ENCODE results near the gene MTG2.

The MTG2 gene

DNA sequence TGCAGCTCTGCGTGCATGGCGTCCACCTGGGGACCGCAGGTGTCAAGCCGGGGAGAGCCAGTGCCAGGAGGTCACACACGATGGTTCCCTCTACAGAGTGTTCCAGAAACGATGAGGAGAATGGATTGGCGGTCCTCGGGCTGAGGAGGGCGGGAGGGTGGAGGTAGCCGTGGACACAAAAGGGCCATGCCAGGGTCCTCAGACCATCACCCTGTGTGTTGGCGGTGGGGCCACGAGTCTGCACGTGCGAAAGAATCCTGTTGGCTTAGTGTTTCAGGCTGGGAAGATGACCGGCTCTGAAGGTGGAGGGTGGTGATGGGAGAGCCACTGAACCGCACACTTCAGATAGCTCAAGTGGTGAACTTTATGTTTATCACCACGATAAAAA, 23.6 kb downstream of the MTG2 start:
- DNase-seq, result no peak

DNA sequence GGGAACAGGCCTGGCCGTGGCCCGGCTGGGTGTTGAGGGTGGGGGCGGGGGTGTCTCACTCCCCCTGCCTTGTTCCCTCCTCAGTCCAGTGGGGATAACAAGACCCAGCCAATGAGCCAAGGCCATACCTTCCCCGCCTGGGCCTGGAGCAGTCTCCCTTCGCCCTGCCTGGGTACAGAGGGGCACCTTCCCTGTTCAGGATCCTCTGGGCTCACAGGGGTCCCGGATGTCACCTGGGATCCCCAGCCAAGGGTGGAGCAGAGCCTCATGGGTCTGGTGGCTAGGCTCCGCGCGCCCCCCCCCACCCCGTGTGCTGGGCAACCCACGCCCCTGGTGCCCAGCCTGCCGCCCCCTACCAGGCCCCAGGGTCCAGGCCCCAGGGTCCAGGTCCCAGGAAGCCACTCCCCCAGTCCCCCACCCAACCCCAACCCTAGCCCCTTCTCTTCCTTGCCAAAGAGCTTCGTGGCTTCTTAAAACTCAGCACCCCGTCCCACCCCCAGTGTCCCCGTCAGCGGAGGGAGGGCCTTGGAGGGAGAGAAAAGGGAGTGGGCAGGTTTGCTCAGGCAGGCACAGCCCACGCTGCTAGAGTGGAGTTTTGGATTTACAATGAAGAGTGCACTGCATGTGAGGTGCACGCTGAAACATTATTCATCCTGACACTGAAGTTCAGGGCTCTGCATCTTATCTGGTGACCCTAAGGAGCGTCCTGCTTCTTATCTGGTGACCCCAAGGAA, 25.4 kb downstream of the MTG2 start:
- no peak for DNase-seq

DNA sequence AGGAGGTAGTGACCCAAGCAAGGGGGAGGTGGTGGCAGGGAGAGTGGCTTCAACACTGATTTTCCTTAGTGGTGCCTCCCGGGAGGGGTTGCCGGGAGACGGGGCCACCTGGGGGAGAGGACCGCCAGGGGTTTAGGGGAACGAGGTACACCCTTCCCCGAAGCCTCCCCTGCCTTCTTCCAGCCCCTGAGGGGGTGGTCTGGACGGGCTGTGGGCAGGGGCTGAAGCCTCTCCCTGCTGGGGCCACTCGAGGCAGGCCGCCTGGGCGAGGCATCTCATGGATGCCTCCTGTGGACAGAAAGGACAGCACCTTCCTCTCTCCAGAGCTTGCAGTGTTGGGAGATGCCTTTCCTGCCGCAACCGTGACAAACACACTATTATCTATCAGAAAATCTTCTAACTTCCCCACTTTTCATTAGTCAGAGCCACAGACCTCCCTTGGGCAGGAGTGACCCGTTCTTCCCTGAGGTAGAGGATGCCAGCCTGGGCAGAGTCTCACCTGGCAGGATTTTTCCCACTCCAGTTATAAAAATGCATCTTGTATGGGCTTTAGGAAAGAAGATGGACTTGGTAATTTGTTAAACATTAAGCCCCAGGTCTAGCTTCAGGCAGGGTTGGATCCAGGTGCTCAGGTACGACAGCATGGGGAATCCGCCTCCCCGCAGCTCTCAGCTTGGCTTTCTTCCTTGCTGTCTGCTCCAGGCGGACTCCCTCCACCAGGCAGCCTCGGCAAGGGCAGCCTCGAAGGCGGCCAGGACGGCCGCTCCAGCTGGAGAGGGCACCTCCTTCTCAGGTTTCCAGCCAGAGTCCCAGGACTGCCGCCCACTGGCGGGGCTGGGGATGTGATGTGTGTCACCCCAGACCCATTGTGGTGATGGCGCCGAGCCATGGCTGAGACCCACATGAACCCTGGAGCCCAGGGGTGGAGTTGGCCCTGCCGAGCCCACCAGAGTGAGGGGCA, 26.2 kb downstream of the MTG2 start:
- DNase-seq, result no peak

DNA sequence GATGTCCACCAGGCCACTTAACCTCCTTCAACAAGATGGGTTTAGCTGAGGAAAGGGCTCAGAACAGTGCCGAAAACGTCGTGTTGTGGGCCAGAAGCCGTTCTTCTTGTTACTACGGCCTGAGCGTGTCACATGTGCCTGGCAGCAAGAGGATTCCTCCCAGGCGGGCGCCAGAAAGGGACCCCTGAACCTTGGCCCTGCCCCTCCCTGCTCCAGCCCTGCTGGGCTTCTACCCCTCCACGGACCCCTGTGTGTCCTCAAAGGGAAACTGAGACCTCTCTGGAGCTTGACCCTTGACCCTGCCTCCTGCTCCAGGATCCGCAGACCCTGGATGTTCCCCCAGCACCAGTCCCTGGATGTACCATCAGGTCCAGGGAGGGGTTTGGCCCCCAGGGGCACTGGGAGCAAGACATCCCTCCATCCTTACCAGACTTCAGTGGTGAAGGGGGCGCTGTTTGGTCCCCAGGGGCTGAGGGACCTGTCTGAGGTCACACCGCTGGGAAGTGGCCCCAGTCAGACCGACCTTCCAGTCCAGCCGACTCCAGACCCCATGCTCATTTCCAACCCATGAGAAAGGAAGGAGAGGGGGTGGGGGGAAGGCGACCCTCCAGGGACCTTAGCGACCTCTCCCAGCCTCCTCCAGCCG, 27.1 kb downstream of the MTG2 start:
- DNase-seq, result no peak

DNA sequence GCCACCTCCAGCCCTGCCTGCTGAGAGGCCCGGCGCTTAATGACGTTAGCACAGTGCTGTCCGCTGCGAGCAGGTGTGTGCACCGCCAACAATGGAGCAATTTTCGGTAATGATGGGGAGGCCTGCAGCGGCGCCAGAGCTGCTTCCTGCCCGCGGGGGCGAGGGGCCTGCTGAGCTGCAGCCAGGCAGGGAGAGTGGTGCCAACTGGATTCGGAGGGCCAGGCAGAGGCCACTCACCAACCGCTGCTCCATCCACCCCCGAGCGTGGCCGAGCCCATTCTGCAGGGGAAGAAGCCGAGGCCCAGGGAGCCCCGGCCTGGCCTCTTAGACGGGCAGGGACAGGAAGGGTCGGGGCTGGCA, 27.6 kb downstream of the MTG2 start:
- no peak for DNase-seq

DNA sequence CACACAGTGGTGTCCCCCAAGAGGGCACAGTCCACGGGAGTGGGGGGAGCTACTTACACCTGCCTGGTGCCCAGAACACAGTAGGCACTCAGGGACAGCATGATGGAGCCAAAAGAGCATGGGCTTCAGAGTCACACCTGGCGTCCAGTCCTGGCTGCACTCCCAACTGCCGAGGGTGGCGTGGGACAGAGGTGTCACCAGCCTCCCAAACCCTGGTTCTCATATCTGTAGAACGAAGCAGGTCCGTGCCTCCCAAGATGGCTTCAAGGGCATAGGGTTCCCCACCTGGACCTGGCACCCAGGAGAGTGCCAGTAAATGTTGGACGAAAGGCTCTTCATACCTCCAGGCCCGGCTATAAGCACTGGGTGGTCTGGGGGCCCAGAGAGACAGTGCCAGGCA, 28.4 kb downstream of the MTG2 start:
- no peak for DNase-seq

DNA sequence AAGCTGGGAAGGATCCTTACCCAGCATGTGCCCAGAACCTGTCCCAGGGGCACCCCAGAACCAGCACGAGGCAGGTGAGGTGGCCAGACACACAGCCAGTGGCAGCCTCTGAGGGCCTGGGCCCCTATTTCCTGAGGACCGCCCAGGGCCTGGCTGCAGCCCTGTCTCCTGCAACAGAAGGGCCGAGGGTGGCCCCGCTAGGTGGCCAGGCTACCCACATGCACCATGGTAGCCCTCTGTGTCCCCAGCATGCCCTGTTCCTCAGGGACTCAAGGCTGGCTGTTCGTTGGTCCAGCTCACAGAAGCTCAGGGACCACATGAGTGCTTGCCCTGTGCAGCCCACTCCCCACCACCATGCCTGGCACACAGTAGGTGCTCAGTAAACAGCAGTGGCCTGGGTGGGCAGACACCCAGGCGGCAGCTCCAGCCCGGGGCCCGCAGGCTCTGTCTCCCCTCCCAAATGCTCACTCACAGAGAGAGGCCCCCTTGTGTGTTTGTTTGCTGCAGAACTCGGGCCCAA, 29.0 kb downstream of the MTG2 start:
- DNase-seq, result no peak

DNA sequence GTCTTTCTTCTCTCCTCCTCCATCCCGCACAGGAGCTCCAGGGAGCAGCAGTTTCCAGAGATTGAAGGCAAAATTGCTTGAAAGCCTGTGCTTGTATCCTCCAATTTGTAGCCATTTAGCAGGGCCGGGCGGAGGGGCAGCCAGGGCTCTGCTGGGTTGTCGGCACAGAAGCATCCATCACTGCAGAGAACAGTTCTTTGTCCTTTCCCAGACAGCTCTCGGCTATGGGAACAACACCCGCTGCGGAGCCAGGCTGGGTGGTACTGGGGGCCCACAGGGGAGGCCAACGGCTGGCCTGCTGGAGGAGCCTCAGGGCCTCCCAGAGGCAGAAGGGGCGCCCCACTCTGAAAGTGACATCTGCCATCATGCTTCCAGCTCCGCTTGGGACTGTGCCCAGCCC, 29.5 kb downstream of the MTG2 start:
- DNase-seq, result no peak

DNA sequence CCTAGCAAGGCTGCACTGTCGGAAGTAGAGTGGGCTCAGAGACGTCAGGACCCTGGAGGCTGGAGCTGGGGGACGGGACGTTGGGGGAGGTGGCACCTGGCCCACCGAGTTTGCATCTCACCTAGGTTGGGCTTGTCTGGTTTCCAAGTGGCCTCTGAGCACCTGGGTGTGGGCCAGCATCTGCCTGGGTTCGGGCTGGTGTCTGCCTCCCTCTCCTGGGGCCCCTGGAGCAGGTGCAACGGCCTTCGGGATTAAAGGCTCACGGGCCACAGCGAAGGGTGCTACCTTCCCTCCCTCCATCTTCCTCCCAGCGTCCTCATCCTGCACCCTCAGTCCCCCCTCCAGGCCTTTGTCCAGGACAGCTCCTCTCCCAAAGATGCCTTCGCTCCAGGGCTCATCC, 31.2 kb downstream of the MTG2 start:
- no peak for DNase-seq

DNA sequence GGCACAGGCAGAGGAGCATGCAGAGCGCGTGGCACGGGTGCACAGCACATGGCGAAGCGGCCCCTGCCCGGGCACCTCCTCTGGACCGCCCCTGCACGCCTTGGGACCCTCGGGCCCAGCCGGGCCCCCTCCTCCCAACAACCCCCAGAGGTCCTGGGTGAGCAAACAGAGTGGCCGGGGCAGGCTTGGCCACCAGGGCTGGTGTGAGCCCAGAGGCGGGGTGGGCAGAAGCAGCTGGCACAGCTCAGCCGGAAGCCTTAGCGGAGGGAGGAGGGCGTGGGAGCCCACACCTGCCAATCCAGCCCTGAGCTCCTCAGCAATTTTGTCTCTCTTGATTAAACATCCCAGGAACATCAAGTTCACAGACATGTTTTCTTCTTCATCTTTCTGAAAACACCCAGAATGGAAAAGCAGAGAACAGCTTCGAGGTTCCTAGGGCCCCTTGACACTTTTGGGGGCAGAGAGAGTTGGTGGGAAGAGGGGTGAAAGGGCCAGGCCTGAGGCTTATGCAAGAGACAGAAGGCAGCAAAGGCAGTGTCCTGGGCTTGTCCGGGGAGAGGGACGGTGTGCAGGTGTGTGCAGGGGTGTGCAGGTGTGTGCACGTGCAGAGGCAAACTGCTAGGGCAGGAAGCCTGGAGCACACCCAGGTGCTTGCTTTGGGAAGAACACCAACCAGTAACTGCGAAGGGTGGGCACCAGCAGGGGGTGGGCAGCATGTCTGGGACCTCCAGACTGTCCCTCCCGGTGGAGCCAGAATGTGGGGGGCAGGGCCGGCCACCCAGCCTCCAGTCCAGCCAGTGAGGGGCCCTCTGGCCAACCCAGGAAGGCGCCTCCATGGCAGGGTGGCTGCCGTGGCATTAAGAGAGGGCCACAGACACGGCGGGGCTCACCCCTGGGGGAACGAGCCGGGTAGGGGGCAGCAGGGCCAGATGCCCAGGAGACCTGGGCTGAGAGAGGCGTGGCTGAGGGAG, 32.5 kb downstream of the MTG2 start:
- DNase-seq, result no peak

DNA sequence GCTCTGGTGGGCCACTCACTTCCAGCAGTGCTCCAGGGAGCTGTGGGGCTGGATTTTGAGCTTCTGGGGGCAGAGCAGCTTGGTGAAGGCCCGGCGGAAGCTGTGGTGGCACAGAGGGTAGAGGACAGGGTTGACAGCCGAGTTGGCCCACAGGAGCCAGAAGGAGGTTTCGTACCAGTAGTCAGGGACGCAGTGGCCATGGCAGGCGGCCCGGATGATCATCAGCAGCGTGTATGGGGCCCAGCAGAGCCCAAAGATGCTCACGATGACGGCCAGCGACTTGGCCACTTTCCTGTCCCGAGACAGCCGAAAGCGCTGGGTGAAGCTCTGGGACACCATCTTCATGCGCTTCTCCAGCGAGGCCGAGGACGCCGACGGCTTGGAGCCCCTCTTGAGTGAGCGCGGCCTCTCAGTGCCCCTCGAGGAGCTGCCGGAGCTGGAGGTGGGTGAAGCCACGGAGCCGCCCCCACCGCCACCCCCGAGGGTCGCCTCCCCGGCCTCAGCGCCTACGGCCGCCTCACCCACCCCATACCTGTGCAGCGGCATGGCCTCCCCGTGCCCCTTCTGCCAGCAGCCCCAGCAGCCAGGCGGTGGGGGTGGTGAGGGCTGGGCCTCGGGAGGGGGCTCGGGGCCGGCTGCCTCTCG, 33.3 kb downstream of the MTG2 start:
- DNase-seq, result no peak

DNA sequence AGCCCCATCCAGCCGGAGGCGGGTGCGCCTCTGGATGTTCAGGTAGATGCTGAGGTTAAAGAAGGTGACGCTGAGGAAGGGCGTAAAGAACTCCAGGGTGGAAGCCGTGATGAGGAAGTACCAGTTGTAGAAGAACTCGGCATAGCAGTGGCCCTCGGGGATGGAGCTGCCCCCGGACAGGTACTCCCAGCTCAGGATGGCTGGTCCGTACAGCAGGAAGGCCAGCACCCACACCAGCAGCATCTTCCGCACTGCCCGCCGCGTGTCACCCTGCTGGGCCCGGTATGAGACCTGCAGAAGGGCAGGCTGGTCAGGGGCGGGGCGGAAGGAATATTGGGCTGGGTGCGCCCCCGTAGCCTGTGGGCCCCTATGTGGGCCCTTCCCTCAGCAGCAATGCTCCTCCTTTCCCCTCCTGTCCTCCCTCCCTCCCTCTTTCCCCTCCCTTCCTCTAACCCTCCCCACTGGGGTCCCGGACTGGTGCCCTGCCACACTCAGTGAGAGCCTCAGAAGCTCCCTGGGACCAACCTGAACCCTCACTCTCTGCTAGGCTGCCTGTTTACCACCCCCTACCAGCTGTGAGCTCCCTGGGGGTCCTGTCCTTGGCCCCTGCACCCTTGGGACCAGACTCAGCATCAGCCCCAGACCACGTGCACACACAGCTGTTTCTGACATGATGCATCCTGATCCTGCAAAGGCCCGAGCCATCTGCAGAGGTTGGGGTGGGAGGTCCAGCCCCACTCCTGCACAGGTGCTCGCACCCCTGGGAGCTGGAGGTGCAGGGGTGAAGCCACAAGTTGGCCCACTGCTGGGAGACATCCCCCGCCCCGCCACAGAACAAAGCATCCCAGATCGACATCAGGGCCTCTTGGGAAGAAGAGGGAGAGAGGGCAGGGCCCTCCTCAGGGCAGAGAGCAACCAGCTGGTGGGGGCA, 34.1 kb downstream of the MTG2 start:
- no peak for DNase-seq

DNA sequence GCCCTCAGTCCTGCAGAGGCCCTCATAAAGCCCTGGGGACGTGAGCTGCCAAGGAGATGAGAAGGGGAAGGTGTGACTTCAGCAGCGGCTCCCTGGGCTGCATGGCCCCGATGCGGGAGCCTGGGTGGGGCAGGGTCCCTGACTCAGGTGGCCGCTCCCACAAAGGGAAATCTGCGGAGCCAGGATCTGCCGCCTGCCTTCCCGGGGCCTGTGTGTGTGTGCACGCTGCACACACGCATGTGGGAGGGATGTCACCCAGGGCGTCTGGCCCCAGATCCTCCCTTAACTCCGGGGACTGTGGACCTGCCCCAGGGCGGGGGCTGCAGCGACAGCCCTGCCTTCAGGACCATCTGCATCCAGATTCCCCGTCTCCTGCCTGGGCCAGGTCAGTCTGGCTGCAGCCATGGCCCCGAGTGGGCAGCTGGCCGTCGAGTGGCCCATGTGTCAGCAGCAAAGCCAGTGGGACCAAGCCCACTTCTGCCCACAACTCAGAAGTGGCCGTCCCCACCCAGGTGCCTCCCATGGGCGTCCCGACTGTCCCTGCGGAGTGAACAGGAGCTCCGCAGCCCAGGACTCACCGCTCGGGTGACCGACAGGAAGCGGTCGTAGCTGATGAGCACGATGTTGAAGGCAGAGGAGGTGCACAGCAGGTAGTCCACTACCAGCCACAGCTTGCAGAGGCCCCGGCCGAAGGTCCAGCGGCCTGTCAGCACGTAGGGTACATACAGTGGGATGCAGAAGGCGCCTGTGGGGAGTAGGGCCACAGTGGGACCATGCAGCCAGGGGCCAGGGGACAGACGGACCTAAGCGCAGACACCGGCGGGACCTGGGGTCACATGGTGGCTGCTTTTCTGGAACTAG, 35.3 kb downstream of the MTG2 start:
- no peak for DNase-seq

DNA sequence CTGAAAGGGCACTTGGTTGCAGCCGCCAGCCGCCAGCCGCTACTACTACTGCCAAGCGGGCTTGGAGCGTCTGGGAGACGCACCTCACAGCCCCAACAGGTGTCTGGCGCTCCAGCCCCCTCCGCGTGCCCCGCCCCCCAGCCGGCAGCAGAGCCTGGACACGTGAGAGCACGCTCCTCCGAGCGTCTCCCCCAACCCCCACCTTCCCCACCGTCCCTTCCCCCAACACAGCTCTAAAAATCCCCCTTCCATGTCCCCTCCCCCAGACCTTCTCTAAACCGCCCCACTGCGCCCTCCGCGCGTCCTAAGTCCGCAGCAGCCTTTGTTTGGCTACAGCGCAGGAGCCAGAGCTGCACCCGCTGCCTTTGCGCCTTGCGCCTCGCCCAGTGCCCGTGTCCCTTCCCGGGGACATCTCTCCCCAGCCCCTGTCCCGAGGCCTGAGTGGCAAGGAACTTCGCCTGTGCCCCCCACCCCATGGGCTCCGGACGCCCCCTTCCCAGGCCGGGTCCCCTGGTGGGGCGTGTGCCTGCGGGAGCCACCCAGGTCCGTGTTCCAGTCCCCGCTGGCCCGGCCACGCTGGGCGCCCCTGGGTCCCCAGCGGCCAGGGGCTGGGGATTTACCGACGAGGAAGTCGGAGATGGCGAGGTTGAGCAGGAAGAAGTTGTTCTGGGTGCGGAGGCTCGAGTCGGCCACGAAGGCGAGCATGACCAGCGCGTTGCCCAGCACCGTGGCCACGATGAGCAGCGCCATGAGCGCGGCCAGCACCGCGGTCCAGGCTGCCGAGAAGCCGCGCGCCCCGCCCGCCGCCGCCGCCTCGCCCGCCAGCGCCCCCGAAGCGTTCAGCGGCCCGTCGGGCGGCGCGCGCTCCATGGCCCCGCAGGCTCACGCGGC, 36.5 kb downstream of the MTG2 start:
- DNase-seq, result no peak

DNA sequence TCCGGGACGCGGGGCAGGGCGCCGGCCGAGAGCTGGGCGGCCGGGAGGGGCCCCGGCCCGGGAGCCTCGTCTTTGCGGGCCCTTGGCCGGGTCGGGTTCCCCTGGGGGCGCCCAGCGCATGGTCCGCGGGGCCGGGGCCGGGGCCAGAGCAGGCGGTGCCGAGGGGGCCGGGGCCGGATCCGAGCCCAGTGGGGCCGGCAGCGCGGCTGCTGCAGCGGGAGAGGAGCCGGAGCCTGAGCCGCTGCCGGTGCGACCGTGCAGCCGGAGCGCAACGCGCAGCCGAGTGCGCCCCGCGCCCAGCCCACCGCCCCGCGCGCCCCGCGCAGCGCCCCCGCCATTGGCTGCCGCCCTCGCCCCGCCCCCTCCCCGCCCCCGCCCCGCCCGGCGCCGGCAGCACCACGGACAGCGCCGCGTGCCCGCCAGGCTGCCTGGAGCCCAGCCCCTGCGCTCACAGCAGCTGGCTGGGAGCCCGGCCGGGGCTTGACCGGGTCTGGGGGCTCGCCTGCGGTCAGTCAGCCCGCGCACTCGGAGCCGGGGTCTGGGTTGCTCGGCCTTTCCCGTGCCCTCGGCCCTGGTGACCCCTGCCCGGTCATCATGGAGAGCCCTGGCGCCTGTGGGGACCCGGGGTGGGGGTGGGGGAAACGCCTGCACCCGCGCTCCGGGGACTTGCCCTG, 37.3 kb downstream of the MTG2 start, which contains the start of gene HRH3:
Gene HRH3, minus strand, starts transcription at position 287 of the 674 bp plus-strand sequence. CDS start 308 bp downstream, outside the sequence.
- peak; percentile 61 for DNase-seq

DNA sequence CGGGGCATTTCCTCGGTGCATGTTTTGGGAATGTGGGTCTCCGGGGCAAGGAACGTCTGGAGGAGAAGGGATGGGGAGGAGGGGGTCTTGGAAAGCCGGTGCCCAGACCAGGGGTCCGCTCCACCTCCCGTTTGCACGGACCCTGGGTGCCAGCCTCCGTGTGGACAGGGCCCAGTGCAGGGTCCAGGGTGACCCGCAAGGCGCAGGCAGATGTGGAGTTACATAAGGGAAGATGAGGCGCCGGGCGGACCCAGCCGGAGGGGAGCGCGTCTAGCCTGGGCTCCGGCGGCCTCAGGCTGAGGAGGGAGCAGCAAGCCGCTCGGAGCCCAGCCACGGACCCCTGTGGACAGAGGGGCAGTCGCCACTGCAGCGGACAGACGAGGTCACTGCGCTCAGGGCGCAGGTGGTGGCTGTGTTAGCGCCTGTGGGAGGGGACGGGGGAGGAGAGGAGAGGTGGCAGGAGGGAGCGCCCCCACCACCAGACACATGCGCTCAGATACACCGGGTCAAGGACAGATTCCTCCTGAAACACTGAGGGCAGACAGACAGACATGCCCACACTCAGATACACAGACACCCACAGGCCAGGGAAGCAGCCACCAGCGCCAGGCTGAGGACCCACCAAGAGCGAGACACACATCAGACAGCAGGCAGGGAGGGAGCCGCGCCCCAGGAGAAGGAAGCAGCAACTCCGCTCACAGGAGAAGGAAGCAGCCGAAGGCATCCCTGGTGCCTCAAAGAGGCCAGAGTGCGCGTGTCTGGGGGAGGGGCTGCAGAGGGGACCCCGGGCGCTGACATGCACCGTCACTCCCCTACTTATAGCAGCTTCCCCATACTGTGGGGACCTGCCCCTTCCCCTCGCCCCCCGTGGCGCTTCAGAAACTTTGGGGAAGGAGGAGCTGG, 38.1 kb downstream of the MTG2 start:
- DNase-seq, result no peak
